HG02840 (cell line): Measurements from ENCODE around the gene LRRC28.
"Not testable (repeated sequence)": the region's sequence is repeated elsewhere in the genome, so short reads cannot be mapped to it uniquely, and the experiment has no call there.

ENCODE experiments used
- ATAC-seq: cut with Tn5 transposase; IDR thresholded peaks from one replicate; pipeline ENCODE4 v1.9.1; 2021; ENCODE audit warnings: mild to moderate bottlenecking, moderate library complexity, moderate number of reproducible peaks; ENCODE audit not compliant: unreplicated experiment, low FRiP score

LRRC28 gene

DNA sequence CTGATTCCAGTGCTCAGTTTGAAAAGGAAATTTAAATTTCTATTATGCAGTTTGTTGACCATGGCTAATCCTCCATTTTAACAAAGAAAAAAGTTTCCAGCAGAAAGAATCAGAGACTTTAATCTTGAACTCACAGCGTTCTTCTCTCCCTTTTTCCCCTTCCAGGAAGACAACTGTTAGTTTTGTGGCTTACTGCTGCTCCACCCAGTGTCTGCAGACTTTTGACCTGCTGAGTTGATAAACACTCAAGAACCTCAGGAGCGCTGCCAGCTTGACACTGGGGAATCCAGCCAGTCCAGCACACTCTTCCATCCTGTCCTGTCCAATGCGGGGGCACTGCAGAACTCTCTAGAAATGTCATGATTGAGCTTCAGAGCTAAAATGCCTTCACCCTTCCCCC is 134.6 kb downstream of the LRRC28 start:
- no peak for ATAC-seq

DNA sequence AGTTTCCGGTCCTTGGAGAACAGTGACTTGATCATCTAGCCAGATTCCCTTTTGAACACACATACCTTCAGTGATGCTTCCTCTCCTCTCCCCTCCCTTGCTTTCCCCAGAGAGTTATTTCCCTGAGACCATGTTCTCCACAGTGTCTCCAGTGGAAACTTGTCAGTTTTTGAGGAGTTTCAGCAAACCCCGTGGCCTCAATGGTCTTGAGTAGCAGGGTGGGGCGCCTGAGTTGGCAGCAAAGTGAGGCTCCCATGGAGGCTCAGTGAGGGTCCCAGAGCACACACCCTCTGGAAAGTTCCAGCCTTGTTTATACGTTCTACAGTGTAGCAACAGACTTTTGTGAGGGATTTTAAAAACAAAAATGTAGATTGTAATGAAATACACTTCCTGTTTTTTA is 135.1 kb downstream of the LRRC28 start:
- ATAC-seq, result no peak

- no peak for ATAC-seq
Observed at GRCh38 chr15:99387421-99388168, 136.3 kb downstream of the LRRC28 start.

DNA sequence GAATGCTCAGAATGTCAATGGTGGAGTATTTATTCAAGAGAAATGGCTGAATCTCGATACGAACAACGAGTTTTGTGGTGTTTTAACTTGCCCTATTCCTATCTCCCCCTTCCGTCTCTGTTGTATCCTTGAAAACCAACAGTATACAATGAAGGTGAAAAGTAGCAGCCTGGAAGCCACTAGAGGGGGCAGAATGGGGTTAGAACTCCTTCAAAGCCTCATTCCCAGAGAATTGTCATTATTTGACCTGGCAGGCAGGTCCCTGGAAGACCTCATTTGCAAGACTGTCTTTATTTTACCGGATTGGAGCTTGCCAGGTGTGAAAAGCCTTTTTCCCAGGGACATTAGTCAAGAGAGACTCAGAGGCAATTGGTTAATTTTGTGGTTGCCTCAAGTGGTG is 139.4 kb downstream of the LRRC28 start:
- ATAC-seq, result no peak

DNA sequence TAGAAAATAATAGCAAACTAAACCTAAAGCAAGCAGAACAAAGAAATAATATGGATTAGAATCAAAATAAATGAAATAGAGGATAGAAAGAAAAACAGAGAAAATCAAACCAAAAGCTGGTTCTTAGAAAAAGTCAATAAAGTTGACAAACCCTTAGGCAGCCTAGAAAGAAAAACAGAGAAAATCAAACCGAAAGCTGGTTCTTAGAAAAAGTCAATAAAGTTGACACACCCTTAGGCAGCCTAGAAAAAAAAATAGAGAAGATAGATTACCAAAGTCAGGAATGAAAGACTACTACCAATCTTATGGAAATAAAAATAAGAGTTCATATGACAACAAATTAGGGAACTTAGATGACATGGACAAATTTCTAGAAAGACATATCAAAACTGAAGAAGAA is 142.4 kb downstream of the LRRC28 start:
- ATAC-seq, result no peak

GRCh38 chr15:99396375-99396774 is 145.1 kb downstream of the LRRC28 start:
- ATAC-seq, result no peak

GRCh38 chr15:99399061-99399460 is 147.8 kb downstream of the LRRC28 start:
- no peak for ATAC-seq

- ATAC-seq, result no peak
Observed at GRCh38 chr15:99399618-99400017, 148.3 kb downstream of the LRRC28 start.

DNA sequence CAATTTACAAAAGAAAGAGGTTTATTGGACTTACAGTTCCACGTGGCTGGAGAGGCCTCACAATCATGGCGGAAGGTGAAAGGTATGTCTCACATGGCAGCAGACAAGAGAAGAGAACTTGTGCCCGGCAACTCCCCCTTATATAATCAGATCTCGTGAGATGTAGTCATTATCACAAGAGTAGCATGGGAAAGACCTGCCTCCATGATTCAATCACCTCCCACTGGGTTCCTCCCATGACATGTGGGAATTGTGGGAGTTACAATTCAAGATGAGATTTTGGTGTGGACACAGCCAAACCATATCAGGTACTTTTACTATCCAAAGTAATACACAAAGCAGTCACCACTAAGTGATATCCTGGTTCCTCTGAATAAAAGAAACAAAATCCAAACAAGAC is 149.9 kb downstream of the LRRC28 start:
- not testable (repeated sequence) for ATAC-seq

DNA sequence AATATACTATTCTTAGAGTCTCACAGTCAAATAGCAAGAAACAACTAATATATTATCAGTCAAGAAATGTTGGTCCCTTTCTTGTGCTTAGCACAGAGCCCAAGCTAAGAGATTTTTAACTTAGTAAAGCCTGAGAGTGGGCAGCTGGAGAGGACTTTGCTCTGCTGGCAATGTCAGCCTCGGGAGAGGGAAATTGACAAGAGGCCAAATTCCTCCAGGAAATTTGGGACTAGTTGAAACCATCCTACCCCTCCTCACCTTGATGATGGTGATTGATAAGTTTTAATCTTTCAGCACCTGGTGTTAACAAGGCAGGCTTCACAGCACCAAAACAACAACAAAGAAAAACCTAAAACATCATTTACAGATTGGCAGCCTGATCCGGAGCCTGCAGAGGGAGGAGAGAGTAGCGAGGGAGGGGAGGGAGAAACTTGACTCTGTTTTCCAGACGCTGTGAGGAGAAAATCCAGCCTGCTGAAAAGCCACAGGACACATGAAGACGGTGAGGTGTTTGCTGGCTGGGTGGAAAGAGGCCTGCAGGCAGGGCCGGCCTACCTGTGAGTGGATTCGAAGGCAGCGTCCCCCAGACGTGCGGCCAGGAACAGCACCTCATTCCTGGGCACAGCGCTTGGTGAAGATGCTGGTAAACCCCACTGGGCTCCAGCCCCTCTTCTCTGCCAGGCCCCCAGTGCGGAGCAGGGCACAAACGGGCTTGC is 150.9 kb downstream of the LRRC28 start:
- no peak for ATAC-seq

DNA sequence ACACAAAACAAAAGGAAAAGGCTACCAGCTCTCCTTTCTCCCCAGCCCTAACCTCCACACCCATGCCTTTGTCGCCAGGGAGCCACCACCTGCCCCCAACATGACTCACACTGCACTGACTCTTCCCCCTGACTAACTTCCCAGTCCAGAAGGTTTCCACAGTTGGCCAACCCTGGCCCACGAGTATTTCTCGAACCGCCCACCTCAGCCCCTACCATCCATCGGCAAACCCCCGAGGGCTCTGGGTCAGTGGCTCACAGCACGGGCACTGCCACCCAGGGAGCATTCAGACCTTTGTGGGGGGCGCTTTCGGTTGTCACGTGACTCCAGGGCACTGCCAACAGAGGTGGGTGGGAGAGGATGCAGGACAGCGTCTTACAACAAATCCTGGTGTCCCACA is 152.3 kb downstream of the LRRC28 start:
- ATAC-seq, result no peak

GRCh38 chr15:99404454-99404853 is 153.2 kb downstream of the LRRC28 start:
- ATAC-seq, result no peak

- no peak for ATAC-seq
Observed at GRCh38 chr15:99406120-99406519, 154.8 kb downstream of the LRRC28 start.

DNA sequence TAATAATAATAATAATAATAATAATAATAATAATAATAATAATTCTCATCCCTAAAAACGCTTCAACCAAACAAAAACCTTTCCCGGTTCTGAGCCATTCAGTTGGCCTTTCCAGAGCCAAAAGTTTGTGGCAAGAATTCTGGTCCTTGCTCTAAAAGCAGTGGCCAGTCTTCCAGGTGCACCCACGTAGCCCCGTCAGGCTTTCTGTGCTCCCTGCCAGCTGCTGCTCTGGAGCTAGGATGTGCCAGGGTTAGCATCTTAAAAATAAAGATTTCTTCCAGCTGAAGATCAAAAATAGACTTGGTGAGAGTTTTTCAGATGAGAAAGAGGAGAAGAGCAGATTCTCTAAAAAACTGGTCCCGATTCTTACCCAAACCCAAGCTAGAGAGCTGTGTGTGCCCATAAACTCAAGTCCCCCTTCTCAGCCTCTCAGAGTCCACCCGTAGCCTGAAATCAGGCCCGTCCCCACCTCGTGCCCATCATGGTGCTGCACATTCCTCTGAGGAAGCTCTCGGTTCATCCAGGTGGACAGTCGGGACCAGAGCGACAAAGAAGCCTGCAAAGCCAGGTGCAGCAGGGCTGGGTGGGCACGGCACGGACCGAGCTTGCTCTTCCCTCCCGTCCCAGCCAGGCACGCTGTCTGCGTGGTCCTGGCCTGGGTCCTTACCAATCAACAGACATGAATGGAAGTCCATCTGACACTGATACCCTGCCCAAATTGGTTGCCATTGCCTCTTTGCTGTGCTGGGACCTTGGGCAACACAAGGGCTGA is 155.6 kb downstream of the LRRC28 start:
- no peak for ATAC-seq

DNA sequence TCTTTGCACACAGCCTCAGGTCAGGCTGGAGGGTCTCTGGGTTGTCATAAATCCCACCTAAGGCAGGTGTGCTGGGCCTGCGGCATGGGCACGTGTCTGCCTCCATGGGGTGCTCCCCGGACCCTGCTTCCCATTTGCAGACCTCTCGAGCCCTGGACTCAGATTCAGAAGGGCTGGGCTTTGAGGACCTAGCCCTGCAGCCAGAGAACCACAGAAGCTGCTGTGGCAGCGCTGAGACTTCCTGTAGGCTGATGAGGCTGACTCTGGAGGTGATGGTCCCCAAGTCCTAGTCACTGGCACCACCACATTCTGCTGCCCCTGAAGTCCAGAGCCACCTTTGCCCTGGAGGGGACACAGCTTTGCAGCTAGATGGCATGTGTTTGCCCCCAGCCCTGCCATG is 156.4 kb downstream of the LRRC28 start:
- no peak for ATAC-seq

DNA sequence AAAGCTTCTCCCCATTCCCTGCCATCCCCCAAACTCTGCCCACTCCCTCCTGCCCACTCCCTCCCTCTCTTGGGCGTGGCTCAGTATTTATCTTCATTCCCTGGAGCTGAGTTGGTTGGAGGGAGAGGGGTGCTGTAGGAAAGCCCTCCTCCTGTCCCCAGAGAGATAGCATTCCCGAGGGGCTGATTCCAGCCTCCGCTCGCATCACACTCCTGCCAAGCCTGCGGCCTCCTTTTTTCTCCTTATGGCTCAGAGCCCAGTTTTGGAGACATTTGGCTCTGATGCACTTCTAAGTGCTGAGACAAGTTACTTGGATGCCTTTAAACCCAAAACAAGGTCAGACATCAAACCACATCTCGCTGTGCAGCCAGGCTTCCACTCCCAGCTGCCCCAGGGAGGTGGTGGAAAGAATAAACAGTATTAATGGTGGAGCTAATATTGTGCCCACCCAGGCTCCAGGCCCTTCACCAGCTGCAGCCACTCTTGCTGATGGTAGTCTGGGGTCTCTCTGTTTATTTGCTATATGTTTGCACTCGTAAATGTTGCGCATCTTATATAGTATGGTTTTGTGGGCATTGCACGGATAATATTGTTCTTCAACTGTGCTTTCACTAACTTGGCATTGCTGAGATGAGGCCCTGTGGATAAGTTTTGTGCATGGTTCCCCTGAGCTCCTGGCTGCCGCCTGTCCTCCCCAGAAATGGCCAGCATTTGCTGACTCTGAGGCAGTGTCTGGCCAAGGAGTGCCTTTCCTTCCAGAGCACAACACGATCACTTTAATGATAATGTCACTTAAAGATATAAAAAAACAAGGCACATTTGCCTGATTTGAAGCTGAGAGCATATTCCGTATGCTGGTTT is 157.2 kb downstream of the LRRC28 start:
- no peak for ATAC-seq

DNA sequence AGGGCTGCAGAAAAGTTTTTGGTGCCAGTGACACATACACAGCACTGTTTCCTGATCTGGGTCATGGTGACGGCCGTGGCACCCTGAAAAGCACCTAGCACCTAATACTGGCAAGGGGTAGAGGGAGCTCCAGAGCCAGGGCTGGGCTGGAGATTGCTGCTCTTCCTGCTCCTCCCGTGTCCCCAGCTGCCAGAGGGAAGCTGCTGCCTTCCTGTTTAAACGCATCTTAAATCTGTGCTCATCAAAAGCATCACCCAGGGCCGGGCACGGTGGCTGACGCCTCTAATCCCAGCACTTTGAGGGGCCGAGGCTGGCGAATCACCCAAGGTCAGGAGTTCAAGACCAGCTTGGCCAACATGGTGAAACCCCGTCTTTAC is 157.8 kb downstream of the LRRC28 start:
- ATAC-seq, result no peak

DNA sequence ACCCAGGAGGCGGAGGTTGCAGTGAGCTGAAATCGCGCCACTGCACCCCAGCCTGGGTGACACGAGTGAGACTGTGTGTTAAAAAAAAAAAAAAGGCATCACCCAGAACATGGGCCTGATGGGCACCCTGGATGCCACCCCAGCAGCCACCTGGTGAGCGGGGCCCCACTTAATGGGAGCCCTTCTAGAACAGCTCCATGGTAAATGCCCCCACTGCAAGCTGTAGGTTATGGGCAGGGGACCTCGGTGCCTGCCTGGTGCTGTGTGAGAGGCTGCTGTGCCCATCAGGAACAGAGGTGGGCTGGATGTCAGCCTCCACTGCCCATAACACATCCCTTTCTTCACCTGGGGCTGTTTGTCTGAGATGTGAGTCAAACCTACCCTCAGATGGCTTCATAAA is 158.3 kb downstream of the LRRC28 start:
- no peak for ATAC-seq

- ATAC-seq, result no peak
Observed at GRCh38 chr15:99410477-99410876, 159.2 kb downstream of the LRRC28 start.

DNA sequence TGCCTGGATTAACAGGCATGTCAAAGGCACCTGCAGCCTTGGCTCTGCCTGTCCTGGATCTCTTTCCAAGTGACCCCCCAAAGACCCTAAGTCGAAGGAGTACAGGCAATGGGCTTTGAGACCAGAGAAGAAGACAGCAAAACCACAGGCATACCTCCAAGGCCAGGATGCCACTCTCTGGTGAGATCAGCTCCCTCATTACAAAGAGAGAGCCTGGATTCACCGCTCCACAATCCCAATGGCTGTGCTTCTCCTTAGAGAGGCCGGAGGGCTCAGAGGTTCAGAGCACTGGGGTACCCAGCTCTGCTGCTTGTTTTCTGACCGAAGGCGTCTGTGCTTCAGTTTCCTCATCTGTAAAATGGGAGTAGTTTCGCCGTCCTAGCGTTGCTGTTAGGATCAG is 160.0 kb downstream of the LRRC28 start:
- ATAC-seq, result no peak

DNA sequence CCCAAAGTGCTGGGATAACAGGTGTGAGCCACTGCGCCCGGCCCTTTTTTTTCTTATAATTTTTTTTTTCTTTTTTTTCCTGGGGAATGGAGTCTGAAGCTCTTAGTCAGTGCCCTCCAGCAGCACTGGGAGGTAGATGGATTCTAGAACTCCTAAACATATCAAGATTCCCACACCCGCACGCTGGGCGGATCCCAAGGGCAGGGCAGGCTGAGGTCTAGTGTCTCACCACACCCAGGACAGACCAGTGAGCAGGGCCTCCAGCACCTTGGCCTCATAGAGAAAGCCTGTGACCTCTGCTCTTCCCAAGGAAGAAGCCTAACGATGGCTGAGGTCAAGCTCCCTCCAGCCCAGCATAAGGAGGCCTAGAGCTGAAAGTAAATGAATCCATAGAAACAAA is 160.8 kb downstream of the LRRC28 start:
- no peak for ATAC-seq
